K562 (cell line): Measurements from ENCODE around the gene TPI1. TPM values are rescaled to one million over a fixed set of nuclear protein-coding genes. Genes with fewer than 3 reads are reported as not detected.

Experiments
- polyA plus RNA-seq, 8 experiments: library from polyadenylated mRNA; depleted of rRNA in 4 of 8; stranded (reverse) in 5 of 8; unstranded in 3 of 8; fragments of >200 nt; fragmentation: Nextera tagmentation in 2 of 8; fragmentation: Illumina TruSeq in 1 of 8; extraction: Ambion mirVana in 2 of 8; extraction: Trizol in 1 of 8; gene quantifications; 2 replicates each; pipeline versions ENCODE4 v1.2.1 to v1.2.3, GENCODE V29; 2011 to 2014; ENCODE audit warnings: inconsistent platforms in 1 of 8, missing spikeins in 1 of 8
- total RNA-seq, 7 experiments: library from RNA; depleted of rRNA in 6 of 7; stranded (reverse); fragments of >200 nt in 6 of 7; fragmentation: Illumina TruSeq in 2 of 7; extraction: Trizol in 2 of 7; gene quantifications; 2 replicates each; pipeline versions ENCODE4 v1.2.1 to v1.2.3, GENCODE V29; 2011 to 2021; ENCODE audit warnings: low replicate concordance in 1 of 7

Gene TPI1
- total and polyA plus RNA-seq, 9 of the 15 experiments (the other 6 are each of a cell fraction or from before 2014, with no cell fraction given), result 662 to 4,971 (median 892) TPM

Other genes with a start within 250 kb of the TPI1 start
Only the 7 nearest of the 28 such genes appear.
- 1.1 and 1.7 TPM in 2 replicates for gene GPR162, start 45.7 kb upstream of the TPI1 start, total RNA-seq (2014; rRNA removed)
- 0.35 and 0.65 TPM in 2 replicates for gene GPR162, start 45.7 kb upstream of the TPI1 start, total RNA-seq (2014; rRNA removed; fragmentation: Illumina TruSeq; extraction: Trizol)
- 0.65 and 1.1 TPM in 2 replicates for gene GPR162, start 45.7 kb upstream of the TPI1 start, total RNA-seq (2015; rRNA removed; fragmentation: Illumina TruSeq; extraction: Trizol)
- gene GPR162, start 45.7 kb upstream of the TPI1 start, total RNA-seq (2021), result 1.4 and 1.7 TPM in 2 replicates
- gene GPR162, start 45.7 kb upstream of the TPI1 start, polyA plus RNA-seq (2011; rRNA removed), result 1.0 and 2.7 TPM in 2 replicates
- gene GPR162, start 45.7 kb upstream of the TPI1 start, polyA plus RNA-seq (2014; fragmentation: Illumina TruSeq; extraction: Trizol), result 1.1 and 1.7 TPM in 2 replicates
- not detected for gene GPR162, start 45.7 kb upstream of the TPI1 start, polyA plus RNA-seq (2014; fragmentation: Nextera tagmentation; extraction: Ambion mirVana)
- 1.8 and 2.8 TPM in 2 replicates for gene GPR162, start 45.7 kb upstream of the TPI1 start, polyA plus RNA-seq (2014; rRNA removed)
- 7.1 and 9.5 TPM in 2 replicates for gene P3H3, start 39.1 kb upstream of the TPI1 start, total RNA-seq (2014; rRNA removed)
- gene P3H3, start 39.1 kb upstream of the TPI1 start, total RNA-seq (2014; rRNA removed; fragmentation: Illumina TruSeq; extraction: Trizol), result 1.9 and 4.3 TPM in 2 replicates
- gene P3H3, start 39.1 kb upstream of the TPI1 start, total RNA-seq (2015; rRNA removed; fragmentation: Illumina TruSeq; extraction: Trizol), result 6.6 and 8.0 TPM in 2 replicates
- gene P3H3, start 39.1 kb upstream of the TPI1 start, total RNA-seq (2021), result 14.2 and 15.0 TPM in 2 replicates
- 4.0 and 10.2 TPM in 2 replicates for gene P3H3, start 39.1 kb upstream of the TPI1 start, polyA plus RNA-seq (2011; rRNA removed)
- gene P3H3, start 39.1 kb upstream of the TPI1 start, polyA plus RNA-seq (2014; fragmentation: Illumina TruSeq; extraction: Trizol), result 4.8 and 7.3 TPM in 2 replicates
- under 1 TPM; 0.03 to 0.27 TPM for gene P3H3, start 39.1 kb upstream of the TPI1 start, polyA plus RNA-seq (2014; fragmentation: Nextera tagmentation; extraction: Ambion mirVana)
- 10.2 and 13.2 TPM in 2 replicates for gene P3H3, start 39.1 kb upstream of the TPI1 start, polyA plus RNA-seq (2014; rRNA removed)
- 0.65 and 1.4 TPM in 2 replicates for gene GNB3, start 26.6 kb upstream of the TPI1 start, total RNA-seq (2014; rRNA removed)
- gene GNB3, start 26.6 kb upstream of the TPI1 start, total RNA-seq (2014; rRNA removed; fragmentation: Illumina TruSeq; extraction: Trizol), result 0.61 and 1.8 TPM in 2 replicates
- gene GNB3, start 26.6 kb upstream of the TPI1 start, total RNA-seq (2015; rRNA removed; fragmentation: Illumina TruSeq; extraction: Trizol), result 2.0 and 2.2 TPM in 2 replicates
- 3.4 and 4.5 TPM in 2 replicates for gene GNB3, start 26.6 kb upstream of the TPI1 start, total RNA-seq (2021)
- gene GNB3, start 26.6 kb upstream of the TPI1 start, polyA plus RNA-seq (2011; rRNA removed), result 1.9 and 6.8 TPM in 2 replicates
- gene GNB3, start 26.6 kb upstream of the TPI1 start, polyA plus RNA-seq (2014; fragmentation: Illumina TruSeq; extraction: Trizol), result 3.6 and 5.8 TPM in 2 replicates
- gene GNB3, start 26.6 kb upstream of the TPI1 start, polyA plus RNA-seq (2014; fragmentation: Nextera tagmentation; extraction: Ambion mirVana), result 1 to 10 TPM; 1.5 to 2.4 TPM
- 2.9 and 6.1 TPM in 2 replicates for gene GNB3, start 26.6 kb upstream of the TPI1 start, polyA plus RNA-seq (2014; rRNA removed)
- 55.1 and 71.3 TPM in 2 replicates for gene CDCA3, start 16.2 kb upstream of the TPI1 start, total RNA-seq (2014; rRNA removed)
- 37.5 and 38.9 TPM in 2 replicates for gene CDCA3, start 16.2 kb upstream of the TPI1 start, total RNA-seq (2014; rRNA removed; fragmentation: Illumina TruSeq; extraction: Trizol)
- gene CDCA3, start 16.2 kb upstream of the TPI1 start, total RNA-seq (2015; rRNA removed; fragmentation: Illumina TruSeq; extraction: Trizol), result 62.3 and 62.7 TPM in 2 replicates
- gene CDCA3, start 16.2 kb upstream of the TPI1 start, total RNA-seq (2021), result 47.2 and 47.4 TPM in 2 replicates
- gene CDCA3, start 16.2 kb upstream of the TPI1 start, polyA plus RNA-seq (2011; rRNA removed), result 57.3 and 65.6 TPM in 2 replicates
- gene CDCA3, start 16.2 kb upstream of the TPI1 start, polyA plus RNA-seq (2014; fragmentation: Illumina TruSeq; extraction: Trizol), result 80.8 and 86.3 TPM in 2 replicates
- 10 to 100 TPM; 24.2 to 30.6 TPM for gene CDCA3, start 16.2 kb upstream of the TPI1 start, polyA plus RNA-seq (2014; fragmentation: Nextera tagmentation; extraction: Ambion mirVana)
- 80.3 and 103 TPM in 2 replicates for gene CDCA3, start 16.2 kb upstream of the TPI1 start, polyA plus RNA-seq (2014; rRNA removed)
- gene USP5, start 15.4 kb upstream of the TPI1 start, total RNA-seq (2014; rRNA removed), result 64.3 and 69.8 TPM in 2 replicates
- 26.3 and 32.5 TPM in 2 replicates for gene USP5, start 15.4 kb upstream of the TPI1 start, total RNA-seq (2014; rRNA removed; fragmentation: Illumina TruSeq; extraction: Trizol)
- 59.4 and 59.8 TPM in 2 replicates for gene USP5, start 15.4 kb upstream of the TPI1 start, total RNA-seq (2015; rRNA removed; fragmentation: Illumina TruSeq; extraction: Trizol)
- 103 and 107 TPM in 2 replicates for gene USP5, start 15.4 kb upstream of the TPI1 start, total RNA-seq (2021)
- 48.6 and 52.9 TPM in 2 replicates for gene USP5, start 15.4 kb upstream of the TPI1 start, polyA plus RNA-seq (2011; rRNA removed)
- 72.8 and 91.3 TPM in 2 replicates for gene USP5, start 15.4 kb upstream of the TPI1 start, polyA plus RNA-seq (2014; fragmentation: Illumina TruSeq; extraction: Trizol)
- gene USP5, start 15.4 kb upstream of the TPI1 start, polyA plus RNA-seq (2014; fragmentation: Nextera tagmentation; extraction: Ambion mirVana), result 1 to 10 TPM; 1.4 to 3.4 TPM
- 44.9 and 45.4 TPM in 2 replicates for gene USP5, start 15.4 kb upstream of the TPI1 start, polyA plus RNA-seq (2014; rRNA removed)
- gene SPSB2, start 5.8 kb downstream of the TPI1 start, total RNA-seq (2014; rRNA removed), result 8.9 and 10.6 TPM in 2 replicates
- 1.3 and 1.6 TPM in 2 replicates for gene SPSB2, start 5.8 kb downstream of the TPI1 start, total RNA-seq (2014; rRNA removed; fragmentation: Illumina TruSeq; extraction: Trizol)
- gene SPSB2, start 5.8 kb downstream of the TPI1 start, total RNA-seq (2015; rRNA removed; fragmentation: Illumina TruSeq; extraction: Trizol), result 7.2 and 7.9 TPM in 2 replicates
- gene SPSB2, start 5.8 kb downstream of the TPI1 start, total RNA-seq (2021), result 7.5 and 9.4 TPM in 2 replicates
- gene SPSB2, start 5.8 kb downstream of the TPI1 start, polyA plus RNA-seq (2011; rRNA removed), result 1.9 and 3.0 TPM in 2 replicates
- gene SPSB2, start 5.8 kb downstream of the TPI1 start, polyA plus RNA-seq (2014; fragmentation: Illumina TruSeq; extraction: Trizol), result 1.4 and 5.5 TPM in 2 replicates
- gene SPSB2, start 5.8 kb downstream of the TPI1 start, polyA plus RNA-seq (2014; fragmentation: Nextera tagmentation; extraction: Ambion mirVana), result under 1 TPM; 0.10 to 0.29 TPM
- 10.5 and 13.7 TPM in 2 replicates for gene SPSB2, start 5.8 kb downstream of the TPI1 start, polyA plus RNA-seq (2014; rRNA removed)
- gene LRRC23, start 37.3 kb downstream of the TPI1 start, total RNA-seq (2014; rRNA removed), result 3.1 TPM in 2 replicates
- 4.2 and 4.3 TPM in 2 replicates for gene LRRC23, start 37.3 kb downstream of the TPI1 start, total RNA-seq (2014; rRNA removed; fragmentation: Illumina TruSeq; extraction: Trizol)
- 2.5 and 3.4 TPM in 2 replicates for gene LRRC23, start 37.3 kb downstream of the TPI1 start, total RNA-seq (2015; rRNA removed; fragmentation: Illumina TruSeq; extraction: Trizol)
- 2.1 and 3.0 TPM in 2 replicates for gene LRRC23, start 37.3 kb downstream of the TPI1 start, total RNA-seq (2021)
- 7.0 and 7.8 TPM in 2 replicates for gene LRRC23, start 37.3 kb downstream of the TPI1 start, polyA plus RNA-seq (2011; rRNA removed)
- gene LRRC23, start 37.3 kb downstream of the TPI1 start, polyA plus RNA-seq (2014; fragmentation: Illumina TruSeq; extraction: Trizol), result 4.4 and 5.3 TPM in 2 replicates
- gene LRRC23, start 37.3 kb downstream of the TPI1 start, polyA plus RNA-seq (2014; fragmentation: Nextera tagmentation; extraction: Ambion mirVana), result 1 to 10 TPM; 2.7 to 2.8 TPM
- gene LRRC23, start 37.3 kb downstream of the TPI1 start, polyA plus RNA-seq (2014; rRNA removed), result 2.2 and 4.6 TPM in 2 replicates